ENCODE measurements around the gene STK10.

The STK10 gene

DNA sequence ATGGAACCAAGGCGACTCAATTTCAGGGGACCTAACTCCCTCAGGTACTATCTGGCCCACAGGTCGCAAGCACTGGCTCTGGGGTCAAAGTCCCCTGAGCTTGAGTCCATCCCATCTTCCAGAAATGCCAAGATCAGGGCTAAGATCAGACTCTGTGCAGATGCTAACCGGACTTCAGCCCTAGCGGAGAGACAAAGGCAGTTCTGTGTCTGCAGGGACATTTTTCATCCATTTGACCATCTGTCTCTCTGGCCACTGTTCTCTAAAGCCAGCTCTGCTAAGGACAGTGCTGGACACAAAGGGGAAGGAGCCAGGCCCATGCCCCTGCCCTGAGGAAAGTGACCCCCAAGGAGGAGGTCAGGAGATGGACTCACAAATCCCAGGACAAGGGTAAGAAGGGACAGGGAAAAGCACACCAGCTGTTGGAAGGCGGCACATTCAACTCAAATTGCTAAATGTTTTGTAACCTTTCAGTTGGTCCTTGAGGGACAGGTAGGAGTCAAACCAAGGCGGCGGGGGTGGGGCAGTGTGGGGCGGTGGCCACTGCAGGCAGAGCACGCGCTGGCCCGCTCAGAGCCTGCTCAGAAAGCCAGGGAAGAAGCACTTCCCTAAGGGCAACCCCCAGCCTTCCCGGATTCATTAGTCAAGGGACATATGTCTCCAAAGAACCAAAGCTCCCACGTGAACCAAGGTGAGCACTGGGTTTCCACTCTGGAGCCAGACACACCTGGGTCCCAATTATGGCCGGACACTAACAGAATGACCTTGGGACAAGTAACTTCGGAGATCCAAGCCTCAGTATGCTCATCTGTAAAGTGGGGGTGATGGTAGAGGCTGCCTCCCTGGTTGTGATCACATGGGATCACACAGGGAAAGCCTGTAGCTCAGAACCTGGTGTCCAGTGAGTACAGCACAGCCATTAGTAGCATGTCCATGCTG is 42.8 kb downstream of the STK10 start:
- no peak for DNase-seq (ENCODE audit: low read depth in 1 of 2, low spot score in 1 of 2)

DNA sequence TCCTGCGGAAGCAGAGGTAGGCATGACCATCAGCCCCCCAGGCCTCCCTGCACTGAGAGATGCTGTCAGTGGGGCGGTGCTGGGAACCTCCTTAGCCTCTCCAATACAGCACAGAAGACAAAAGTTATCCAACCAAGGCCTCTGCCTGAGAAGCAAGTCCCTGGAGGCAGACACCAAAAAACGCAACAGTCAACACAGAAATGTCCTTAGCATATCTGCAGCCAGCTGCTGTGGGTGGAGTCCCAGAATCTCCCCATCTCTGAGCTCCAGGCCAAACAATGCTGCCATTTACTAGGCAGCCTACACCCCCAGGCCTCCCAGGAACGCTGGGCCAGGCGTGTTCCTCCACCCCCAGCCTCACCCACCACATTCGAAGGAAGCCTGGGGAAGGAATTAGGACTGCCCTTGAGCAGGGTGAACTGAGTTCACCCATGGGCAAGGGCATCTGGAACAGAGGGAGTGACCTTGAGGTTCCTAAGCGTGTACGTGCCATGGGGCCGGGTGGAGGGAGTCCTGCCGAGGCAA is 43.7 kb downstream of the STK10 start:
- DNase-seq (ENCODE audit: low read depth in 1 of 2, low spot score in 1 of 2), result no peak

DNA sequence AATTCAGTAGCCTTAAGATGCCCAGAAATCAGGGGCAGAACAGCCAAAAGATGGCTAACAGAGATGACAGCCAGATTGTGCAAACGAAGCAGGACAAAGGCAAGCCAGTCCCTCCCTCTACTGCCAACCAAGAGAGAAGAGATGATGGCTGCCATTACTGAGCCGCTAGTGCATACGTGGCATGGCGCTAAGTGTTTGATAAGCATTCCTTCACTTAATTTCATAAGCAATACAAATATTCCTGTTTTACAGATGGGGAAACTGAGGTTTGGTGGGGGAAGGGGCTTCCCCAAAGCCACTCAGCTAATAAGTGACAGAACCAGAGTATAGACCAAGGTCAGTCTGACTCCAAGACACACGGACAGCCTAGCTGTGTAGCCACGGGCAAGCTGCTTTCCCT is 44.1 kb downstream of the STK10 start:
- no peak for DNase-seq (ENCODE audit: low read depth in 1 of 2, low spot score in 1 of 2)

DNA sequence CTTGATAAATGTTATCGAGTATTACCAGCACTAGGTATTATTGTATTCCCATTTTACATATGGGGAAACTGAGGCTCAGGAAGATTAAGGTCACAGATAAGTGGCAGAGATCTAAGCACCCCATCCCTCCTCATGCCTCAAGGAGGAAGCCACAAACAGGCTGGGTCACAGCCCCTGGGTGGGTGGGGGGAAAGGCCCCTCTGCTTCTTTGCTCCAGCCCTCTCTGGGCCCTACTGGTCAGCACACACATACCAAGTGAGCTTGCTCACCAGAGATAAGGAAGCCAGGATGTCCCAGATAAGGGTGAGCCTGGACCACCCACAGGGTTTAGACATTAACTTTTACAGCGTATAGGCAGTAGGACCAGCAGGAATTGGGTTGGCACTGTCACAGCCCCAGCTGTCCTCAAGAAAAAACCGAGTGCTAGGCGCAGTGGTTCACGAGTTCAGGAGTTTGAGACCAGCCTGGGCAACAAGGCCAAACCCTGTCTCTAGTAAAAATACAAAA is 45.3 kb downstream of the STK10 start:
- no peak for DNase-seq (ENCODE audit: low read depth in 1 of 2, low spot score in 1 of 2)

DNA sequence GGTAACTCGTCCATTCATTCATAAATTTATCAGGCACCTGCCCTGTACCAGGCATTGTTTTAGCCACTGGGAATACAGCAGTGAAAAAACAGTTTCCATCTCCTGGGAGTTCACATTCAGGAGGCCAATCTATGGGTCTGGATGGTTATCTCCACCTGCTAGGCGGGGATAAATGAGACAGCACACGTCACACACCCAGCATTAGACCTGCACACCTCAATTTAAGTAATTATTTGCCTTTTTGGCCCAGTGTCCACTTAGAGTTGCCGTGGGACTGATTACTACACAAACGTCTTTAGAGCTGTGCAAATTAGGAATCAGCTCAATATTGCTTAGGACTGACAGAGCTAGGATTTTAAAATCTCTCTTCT is 46.1 kb downstream of the STK10 start:
- no peak for DNase-seq (ENCODE audit: low read depth in 1 of 2, low spot score in 1 of 2)

DNA sequence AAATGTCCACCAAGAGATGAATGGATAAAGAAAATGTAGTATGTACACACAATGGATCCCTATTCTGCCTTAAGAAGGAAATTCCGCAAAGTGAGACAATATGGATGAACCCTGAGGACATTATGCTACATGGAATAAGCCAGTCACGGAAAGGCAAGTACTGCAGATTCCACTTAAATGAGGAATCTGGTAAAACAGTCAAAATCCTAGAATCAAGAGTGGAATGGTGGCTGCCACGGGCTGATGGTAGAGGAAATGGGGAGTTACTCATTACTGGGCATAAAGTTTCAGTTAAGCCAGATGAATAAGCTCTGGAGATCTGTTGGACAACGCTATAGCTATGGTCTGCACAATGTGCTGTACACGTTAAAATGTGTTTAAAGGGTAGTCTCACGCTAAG is 47.2 kb downstream of the STK10 start:
- DNase-seq (ENCODE audit: low read depth in 1 of 2, low spot score in 1 of 2), result no peak

DNA sequence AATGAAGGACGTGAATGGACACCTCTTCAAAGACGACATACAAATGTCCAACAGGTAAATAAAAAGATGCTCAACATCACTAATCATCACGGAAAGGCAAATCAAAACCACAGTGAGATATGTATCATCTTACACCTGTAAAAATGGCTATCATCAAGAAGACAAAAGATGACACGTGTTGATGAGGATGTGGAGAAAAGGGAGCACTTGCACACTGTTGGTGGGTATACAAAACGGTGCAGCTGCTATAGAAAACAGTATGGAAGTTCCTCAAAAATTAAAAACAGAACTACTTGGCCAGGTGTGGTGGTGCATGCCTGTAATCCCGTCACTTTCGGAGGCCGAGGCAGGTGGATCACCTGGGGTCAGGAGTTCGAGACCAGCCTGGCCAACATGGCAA is 47.9 kb downstream of the STK10 start:
- DNase-seq (ENCODE audit: low read depth in 1 of 2, low spot score in 1 of 2), result no peak

DNA sequence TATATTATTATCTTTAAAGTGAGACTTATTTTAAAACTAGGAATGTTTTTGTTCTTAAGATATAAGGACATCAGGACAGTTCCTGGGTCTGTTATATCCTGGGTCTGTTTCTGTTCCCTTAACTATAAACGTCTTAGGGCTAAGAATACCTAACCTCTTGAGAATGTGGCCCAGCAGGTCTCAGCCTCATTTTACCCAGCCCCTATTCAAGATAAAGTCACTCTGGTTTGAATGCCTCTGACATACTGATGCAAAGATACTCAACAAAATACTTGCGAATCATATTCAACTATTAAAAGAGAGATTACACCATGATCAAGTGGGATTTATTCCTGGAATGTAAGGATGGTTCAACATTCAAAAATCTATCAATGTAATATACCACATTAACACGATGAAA is 51.0 kb downstream of the STK10 start:
- no peak for DNase-seq (ENCODE audit: low read depth in 1 of 2, low spot score in 1 of 2)

DNA sequence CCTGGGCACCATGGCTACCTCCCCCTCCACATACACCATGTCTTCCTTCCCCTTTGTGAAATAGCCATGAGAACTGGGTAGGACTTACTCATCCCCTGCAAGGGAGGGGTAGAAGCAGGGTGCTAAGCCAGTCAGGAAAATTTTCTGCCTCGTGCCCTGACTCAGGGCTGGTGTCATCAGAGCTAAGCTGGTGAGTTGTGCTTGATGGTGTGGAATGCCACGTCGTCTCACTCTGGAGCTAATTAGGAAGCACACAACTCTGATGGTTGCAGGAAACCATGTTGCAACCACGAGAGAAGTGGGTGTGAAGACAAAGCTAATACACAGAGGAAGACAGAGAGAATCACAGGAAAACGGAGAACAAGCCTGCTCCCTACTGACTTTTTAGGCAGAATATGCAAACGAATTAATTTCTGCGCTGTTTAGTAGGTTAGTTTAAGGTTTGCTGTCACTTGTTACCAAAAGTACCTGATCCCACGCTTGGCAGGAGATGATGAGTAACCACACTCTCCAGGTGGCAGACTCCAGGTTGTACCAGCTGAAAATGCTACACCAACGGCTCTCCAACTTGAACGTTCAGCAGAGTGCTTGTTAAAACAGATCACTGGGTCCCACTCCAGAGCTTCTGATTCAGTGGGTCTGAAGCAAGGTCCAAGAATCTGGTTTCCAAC is 54.5 kb downstream of the STK10 start:
- peak in 1 of 2 donors; percentile 39 for DNase-seq (ENCODE audit: low read depth in 1 of 2, low spot score in 1 of 2)

DNA sequence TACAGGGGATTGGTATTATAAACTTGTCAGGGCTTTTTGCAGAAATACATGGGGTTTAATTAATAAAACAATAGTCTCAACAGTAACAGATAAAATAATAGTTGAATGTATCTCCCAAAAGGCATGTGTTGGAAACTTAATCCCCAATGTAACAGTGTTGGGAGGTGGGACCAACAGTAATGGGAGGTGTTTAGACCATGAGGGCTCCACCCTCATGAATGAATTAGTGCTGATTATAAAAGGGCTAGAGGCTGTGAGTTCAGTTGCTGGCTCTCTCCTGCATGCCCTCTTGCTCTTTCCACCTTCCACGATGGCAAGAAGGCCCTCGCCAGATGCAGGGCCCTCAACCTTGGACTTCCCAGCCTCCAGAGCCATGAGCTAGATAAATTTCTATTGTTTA is 56.3 kb downstream of the STK10 start:
- DNase-seq (ENCODE audit: low read depth in 1 of 2, low spot score in 1 of 2), result no peak

DNA sequence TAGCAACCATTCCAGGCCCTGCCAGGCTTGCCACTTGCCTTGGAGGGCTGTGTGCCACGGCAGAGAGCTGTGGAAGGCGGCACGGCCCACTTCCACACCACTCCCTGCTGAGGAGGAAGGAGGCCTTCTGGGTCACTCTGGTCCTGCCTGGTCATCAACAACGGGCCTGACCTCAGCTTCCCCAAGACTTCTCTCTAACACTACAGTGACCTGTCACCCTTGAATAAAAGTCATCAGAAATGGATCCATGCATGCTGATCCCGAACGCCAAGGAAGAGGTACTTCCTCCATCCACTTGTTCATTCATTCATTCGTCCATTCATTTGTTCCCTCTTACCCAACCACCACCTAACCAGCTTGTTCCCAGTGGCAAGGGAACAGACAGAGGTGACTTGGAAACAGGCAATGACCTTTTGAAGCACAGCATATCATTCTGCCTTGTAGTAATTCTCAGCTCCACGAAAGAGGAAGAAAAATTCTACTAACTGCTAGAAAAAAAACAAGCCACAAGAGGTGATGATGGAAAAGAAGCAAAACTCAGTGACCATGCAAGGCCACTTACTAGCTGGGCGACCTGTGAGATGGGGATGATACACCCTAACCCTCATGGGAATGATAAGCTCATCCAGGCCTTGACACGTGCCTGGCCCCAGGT is 58.6 kb downstream of the STK10 start:
- no peak for DNase-seq (ENCODE audit: low read depth in 1 of 2, low spot score in 1 of 2)

DNA sequence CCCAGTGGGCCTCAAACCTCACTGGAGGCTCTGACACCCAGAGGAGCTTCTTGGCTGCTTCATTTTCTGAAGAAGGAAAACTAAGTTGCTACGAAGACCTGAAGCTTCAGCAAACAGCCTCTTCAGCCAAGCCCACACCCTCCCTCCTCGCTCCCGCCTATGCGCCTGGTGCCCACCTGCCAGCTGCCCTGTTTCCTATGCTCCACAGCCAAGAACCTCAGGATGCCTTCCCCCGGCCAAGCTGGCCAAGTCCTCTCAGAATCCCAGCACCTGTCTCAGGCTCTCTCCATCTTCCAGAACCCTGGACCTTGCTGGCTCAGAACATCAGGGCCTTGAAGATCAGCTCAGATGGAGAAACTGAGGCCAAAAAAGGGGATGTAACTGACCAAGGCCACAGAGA is 60.4 kb downstream of the STK10 start:
- DNase-seq (ENCODE audit: low read depth in 1 of 2, low spot score in 1 of 2), result no peak

DNA sequence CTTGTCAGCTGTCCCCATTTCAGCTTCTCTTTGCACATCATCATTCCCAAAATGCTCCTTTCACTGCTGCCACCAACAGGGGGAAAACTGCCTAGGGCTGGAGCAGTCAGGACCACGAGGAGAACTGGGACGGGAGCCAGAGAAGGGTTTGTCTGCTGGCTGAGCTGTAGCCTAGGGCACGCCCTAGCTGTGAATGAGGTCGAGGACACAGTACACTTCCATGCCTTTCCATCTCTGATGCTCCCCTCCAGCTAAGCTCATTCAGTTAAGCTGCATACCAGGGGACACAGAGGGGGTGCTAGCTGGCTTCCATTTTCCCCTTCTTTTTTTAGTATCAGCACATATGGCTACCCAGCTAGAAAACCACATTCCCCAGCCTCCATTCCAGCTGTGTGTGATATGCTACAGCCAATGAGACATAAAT is 64.7 kb downstream of the STK10 start:
- DNase-seq (ENCODE audit: low read depth in 1 of 2, low spot score in 1 of 2), result no peak

DNA sequence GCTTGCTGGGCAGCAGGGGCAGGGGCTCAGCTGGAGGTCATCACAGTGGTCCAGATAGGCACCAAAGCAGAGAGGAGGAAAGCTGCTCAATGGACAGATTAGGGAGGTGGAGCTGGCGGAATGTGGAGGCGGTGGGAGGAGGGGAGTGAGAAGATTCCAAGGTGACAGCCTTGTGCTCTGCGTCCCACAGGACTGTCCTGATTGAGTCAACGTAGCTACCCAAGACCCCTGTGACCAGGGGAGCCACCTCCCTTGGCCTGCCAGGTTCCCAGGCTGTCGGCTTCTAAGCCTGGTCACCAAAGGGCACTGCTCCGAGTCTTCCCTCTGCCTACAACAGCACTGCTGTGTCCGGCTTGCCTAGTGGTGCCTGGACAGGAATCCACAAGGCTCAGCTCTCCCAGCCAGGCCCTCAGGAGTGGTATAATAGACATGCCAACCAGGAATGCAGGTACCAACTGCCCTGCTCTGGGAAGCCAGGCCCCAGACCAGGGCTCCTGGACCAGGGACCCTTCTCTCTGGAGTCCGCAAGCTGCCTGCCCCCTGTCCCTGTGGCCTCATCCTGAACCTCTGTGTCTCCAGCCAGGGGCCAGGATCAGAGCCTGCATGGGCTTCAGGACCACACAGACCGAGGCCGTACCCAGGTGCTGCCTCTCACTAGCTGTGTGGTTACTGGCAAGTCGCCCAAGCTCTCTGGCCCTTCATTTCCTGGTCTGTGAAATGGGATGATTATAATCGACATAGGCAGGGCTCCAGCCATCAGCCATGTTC is 67.9 kb downstream of the STK10 start:
- DNase-seq (ENCODE audit: low read depth in 1 of 2, low spot score in 1 of 2), result no peak

DNA sequence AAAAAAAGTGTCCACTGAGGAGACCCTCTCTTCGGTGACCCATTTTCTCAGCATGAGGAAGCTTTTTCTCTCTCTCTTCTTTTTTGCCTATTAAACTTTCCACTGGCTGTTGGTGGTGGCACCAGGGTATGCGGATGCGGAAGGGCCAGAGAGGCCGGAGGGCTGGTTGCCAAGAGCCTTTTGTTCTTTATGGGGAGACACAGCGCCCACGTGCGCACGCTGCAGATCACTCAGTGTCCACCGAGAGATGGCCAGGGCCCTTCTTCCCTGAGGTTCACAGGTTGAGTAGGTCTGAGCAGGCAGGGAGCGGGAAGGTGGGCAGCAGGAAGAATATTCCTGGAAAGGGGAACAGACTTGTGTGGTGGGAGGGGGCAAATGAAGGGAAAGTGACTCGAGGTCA is 69.1 kb downstream of the STK10 start:
- DNase-seq (ENCODE audit: low read depth in 1 of 2, low spot score in 1 of 2), result no peak

DNA sequence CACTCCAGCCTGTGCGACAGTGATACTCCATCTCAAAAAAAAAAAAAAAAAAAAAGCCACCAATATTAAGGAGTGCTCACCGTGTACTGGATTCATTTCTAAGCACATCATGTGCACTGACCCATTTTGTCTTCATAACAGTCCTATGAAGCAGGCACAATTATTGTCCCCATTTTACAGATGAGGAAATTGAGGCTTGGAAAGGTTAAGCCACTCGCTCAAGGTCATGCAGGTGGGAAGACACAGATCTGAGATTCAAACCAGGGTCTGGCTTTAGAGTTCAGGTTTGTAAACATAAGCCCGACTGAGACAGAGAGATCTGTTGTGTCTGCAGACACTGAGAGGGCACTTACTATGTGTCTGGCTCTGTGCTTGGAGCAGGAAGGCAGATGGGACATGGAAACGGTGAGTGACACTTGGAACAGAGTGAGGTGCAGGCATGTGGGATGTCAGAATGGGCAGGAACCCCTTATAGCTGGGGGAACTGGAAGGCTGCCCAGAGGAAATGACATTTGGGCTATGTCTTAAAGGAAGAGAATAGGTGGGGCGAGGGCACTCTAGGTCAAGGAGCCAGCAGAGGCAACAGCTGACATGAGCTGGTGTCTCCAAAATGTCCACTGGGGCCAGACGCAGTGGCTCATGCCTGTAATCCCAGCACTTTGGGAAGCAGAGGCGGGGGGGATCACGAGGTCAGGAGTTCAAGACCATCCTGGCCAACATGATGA is 69.9 kb downstream of the STK10 start:
- no peak for DNase-seq (ENCODE audit: low read depth in 1 of 2, low spot score in 1 of 2)

DNA sequence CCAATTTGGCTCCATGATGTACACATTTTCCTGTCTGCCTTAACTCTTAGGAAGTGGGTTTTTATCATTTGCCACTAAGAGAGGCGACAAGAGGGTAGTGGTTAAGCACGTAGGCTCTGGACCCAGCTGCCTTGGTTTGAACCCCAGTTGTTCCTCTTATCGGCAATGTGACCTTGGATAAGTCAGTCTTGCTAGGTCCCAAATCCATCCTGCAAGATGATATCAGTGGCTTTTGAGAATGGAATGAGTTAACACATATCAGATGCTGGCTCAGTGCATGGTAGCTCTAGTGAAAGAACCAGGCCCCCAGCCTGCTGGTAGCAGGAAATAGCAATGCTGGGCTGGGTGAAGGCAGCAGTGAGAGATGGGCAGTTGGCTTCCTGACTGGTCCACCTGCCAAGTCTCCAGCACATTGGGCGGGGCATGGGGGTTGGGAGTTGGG is 72.5 kb downstream of the STK10 start:
- no peak for DNase-seq (ENCODE audit: low read depth in 1 of 2, low spot score in 1 of 2)

DNA sequence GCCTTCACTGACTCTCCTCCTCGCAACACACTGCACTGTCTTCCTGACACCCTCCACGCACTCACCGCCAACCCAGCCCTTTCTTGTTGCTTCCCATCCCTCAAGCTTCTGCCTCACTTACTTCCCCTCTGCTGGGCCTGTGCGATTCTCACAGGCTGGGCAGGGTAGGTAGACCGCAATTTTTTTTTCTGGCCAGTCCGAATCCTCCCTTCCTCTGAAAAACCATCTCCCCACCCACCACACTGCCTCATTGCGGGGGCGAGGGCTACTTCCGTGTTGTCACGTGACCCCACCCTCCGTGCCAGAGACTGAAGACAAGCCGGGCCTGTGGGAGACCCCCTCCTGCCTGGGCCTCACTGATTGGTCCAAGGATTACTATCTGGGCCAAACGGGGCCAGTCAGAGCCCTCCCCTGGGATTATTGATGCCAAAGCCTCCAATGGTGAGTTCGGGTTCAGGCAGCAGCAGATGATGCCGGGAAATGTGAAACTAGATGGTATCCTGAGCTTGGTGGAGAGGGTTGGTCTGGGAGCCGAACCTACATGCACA is 73.1 kb downstream of the STK10 start:
- peak; percentile 35 to 65 for DNase-seq (ENCODE audit: low read depth in 1 of 2, low spot score in 1 of 2)

DNA sequence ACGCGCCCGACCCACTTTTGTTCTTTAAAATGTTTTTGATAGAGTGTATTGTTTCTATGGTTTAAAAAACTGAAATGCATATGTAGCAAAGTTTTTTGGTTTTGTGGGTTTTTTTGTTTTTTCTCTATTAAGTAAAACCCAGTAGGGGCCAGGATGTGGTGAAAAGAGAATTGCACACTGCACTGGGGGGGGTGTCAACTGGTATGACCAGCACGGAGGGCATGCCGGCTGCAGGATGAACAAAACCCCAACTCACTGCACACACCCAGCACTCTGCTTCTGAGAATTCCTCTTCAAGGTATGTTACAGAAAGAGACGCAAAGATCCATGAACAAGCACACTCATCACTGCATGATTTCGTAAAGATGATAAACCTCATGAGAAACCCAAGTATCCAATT is 75.0 kb downstream of the STK10 start:
- peak; percentile 22 to 67 for DNase-seq (ENCODE audit: low read depth in 1 of 2, low spot score in 1 of 2)

DNA sequence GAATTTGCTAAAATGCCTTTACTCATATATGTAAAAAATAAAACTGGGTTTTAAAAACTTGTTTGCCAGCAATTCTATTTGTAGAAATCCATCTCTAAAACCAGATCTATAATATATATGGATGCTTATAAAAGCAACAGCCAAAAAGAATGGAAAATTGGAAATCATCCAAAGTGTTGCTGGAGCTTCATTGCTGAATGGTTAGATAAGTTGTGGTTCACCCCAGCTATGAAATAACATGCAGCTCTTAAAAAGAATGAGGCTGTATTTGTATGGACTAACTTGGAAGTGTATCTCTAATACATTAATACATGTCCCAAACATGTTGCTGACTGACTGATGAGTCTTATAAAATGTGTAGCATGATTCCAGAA is 76.2 kb downstream of the STK10 start:
- no peak for DNase-seq (ENCODE audit: low read depth in 1 of 2, low spot score in 1 of 2)
